Activated naive CD4-positive, alpha-beta T cell treated with anti-CD3 and anti-CD28 coated beads for 36 hours (primary cell): ENCODE data around the gene MFAP3L. TPM values are rescaled to one million over a fixed set of nuclear protein-coding genes. Genes with fewer than 3 reads are reported as not detected.

Source experiments
- CTCF ChIA-PET: fragments of 350-600 bp; sonication (Branson Sonifier 250); formaldehyde crosslinking; loops from one replicate; lab custom pipeline; 2021; ENCODE audit warnings: antibody characterized with exemption; lab: Charles Lee
- DNase-seq: peaks from one replicate; pipeline ENCODE4 v3.0.0-alpha.2; 2020
- H3K27ac Mint-ChIP-seq: one replicate; pipeline ENCODE4 v1.8.0; 2021; ENCODE audit warnings: mild to moderate bottlenecking, mixed read lengths
- H3K27me3 Mint-ChIP-seq: one replicate; pipeline ENCODE4 v1.8.0; 2021; ENCODE audit warnings: low read depth, mixed read lengths
- H3K36me3 Mint-ChIP-seq: one replicate; pipeline ENCODE4 v1.8.0; 2021; ENCODE audit warnings: low read depth, mixed read lengths
- H3K4me1 Mint-ChIP-seq: one replicate; pipeline ENCODE4 v1.8.0; 2021; ENCODE audit warnings: low read depth, mixed read lengths
- H3K4me3 Mint-ChIP-seq: one replicate; pipeline ENCODE4 v1.8.0; 2021; ENCODE audit warnings: mild to moderate bottlenecking, moderate library complexity, mixed read lengths
- H3K9me3 Mint-ChIP-seq: one replicate; pipeline ENCODE4 v1.8.0; 2021; ENCODE audit warnings: mixed read lengths
- intact Hi-C: fragments of 100-400 bp; cut with micrococcal nuclease; formaldehyde crosslinking; loops from one replicate; pipeline ENCODE4 v1.15.1; 2023
- total RNA-seq, 2 experiments: library from RNA; stranded (reverse); gene quantifications; one replicate each; pipeline ENCODE4 v1.2.3, GENCODE V29; 2021

The MFAP3L gene
- total RNA-seq, 2 experiments from 2014 or later, result 0.72 to 0.74 TPM

GRCh38 chr4:169975838-169976796 is 50.1 kb downstream of the MFAP3L start:
- CTCF ChIA-PET, result no interaction called here
- intact Hi-C loops, result no loop called here

GRCh38 chr4:169975131-169975837 is 50.9 kb downstream of the MFAP3L start:
- DNase-seq, result no peak
- no peak overlapping the region for H3K27ac Mint-ChIP-seq
- intact Hi-C loops, result no loop called here
- no peaks in the 10 kb centered on the region for H3K4me1 Mint-ChIP-seq
- peaks cover 22% of the 10 kb centered on the region for H3K27me3 Mint-ChIP-seq
- no peaks in the 10 kb centered on the region for H3K36me3 Mint-ChIP-seq
- no peak overlapping the region for H3K4me3 Mint-ChIP-seq
- CTCF ChIA-PET, result interaction anchor here (1.3 kb wide), 1 partner anchor 9 kb away, joined by 5 read pairs; no protein-coding TSS in a partner anchor
- H3K9me3 Mint-ChIP-seq, result no peaks in the 10 kb centered on the region

More at GRCh38 chr4:169975838-169976796, 50.1 kb downstream of the MFAP3L start:
- H3K27me3 Mint-ChIP-seq, result peaks cover 24% of the 10 kb centered on the region
- no peak for DNase-seq
- no peaks in the 10 kb centered on the region for H3K36me3 Mint-ChIP-seq
- no peak overlapping the region for H3K4me3 Mint-ChIP-seq
- no peaks in the 10 kb centered on the region for H3K9me3 Mint-ChIP-seq
- H3K4me1 Mint-ChIP-seq, result no peaks in the 10 kb centered on the region
- no peak overlapping the region for H3K27ac Mint-ChIP-seq

- H3K27ac Mint-ChIP-seq, result no peak overlapping the region
- CTCF ChIA-PET, result no interaction called here
- peaks cover 19% of the 10 kb centered on the region for H3K27me3 Mint-ChIP-seq
- DNase-seq, result no peak
- H3K4me3 Mint-ChIP-seq, result no peak overlapping the region
- no peaks in the 10 kb centered on the region for H3K9me3 Mint-ChIP-seq
- H3K36me3 Mint-ChIP-seq, result no peaks in the 10 kb centered on the region
- no peaks in the 10 kb centered on the region for H3K4me1 Mint-ChIP-seq
- intact Hi-C loops, result no loop called here
Observed at GRCh38 chr4:169971456-169972015, 54.7 kb downstream of the MFAP3L start.

GRCh38 chr4:169968999-169969398 is 57.2 kb downstream of the MFAP3L start:
- Mint-ChIP-seq H3K4me3 (no peak overlapping the region), H3K4me1 (no peaks in the 10 kb centered on the region), H3K36me3 (no peaks in the 10 kb centered on the region), H3K27ac (no peak overlapping the region), H3K27me3 (peaks cover 6% of the 10 kb centered on the region), H3K9me3 (no peaks in the 10 kb centered on the region)
- CTCF ChIA-PET, result no interaction called here
- no peak for DNase-seq
- intact Hi-C loops, result no loop called here

GRCh38 chr4:169963998-169964397 is 62.2 kb downstream of the MFAP3L start:
- CTCF ChIA-PET, result no interaction called here
- H3K4me3 Mint-ChIP-seq, result no peak overlapping the region

GRCh38 chr4:169959254-169959653 is 66.9 kb downstream of the MFAP3L start:
- Mint-ChIP-seq H3K27ac (no peak overlapping the region), H3K4me1 (no peaks in the 10 kb centered on the region), H3K27me3 (no peaks in the 10 kb centered on the region), H3K9me3 (no peaks in the 10 kb centered on the region), H3K4me3 (no peak overlapping the region), H3K36me3 (no peaks in the 10 kb centered on the region)
- no peak for DNase-seq
- CTCF ChIA-PET, result interaction anchor here (0.9 kb wide), 1 partner anchor 37 kb away, joined by 3 read pairs; no protein-coding TSS in a partner anchor
- intact Hi-C loops, result no loop called here

More at GRCh38 chr4:169963998-169964397, 62.2 kb downstream of the MFAP3L start:
- H3K9me3 Mint-ChIP-seq, result no peaks in the 10 kb centered on the region
- H3K27ac Mint-ChIP-seq, result no peak overlapping the region
- peaks cover 3% of the 10 kb centered on the region for H3K27me3 Mint-ChIP-seq
- intact Hi-C loops, result no loop called here
- no peaks in the 10 kb centered on the region for H3K36me3 Mint-ChIP-seq
- H3K4me1 Mint-ChIP-seq, result no peaks in the 10 kb centered on the region
- DNase-seq, result no peak

GRCh38 chr4:169958629-169959028 is 67.6 kb downstream of the MFAP3L start:
- no peak overlapping the region for H3K27ac Mint-ChIP-seq
- H3K27me3 Mint-ChIP-seq, result no peaks in the 10 kb centered on the region
- H3K9me3 Mint-ChIP-seq, result no peaks in the 10 kb centered on the region
- H3K4me1 Mint-ChIP-seq, result no peaks in the 10 kb centered on the region
- no peak for DNase-seq
- H3K4me3 Mint-ChIP-seq, result no peak overlapping the region
- no peaks in the 10 kb centered on the region for H3K36me3 Mint-ChIP-seq
- CTCF ChIA-PET, result no interaction called here
- intact Hi-C loops, result no loop called here

- DNase-seq, result no peak
- intact Hi-C loops, result no loop called here
- H3K36me3 Mint-ChIP-seq, result no peaks in the 10 kb centered on the region
- H3K27ac Mint-ChIP-seq, result no peak overlapping the region
- no peaks in the 10 kb centered on the region for H3K9me3 Mint-ChIP-seq
- H3K27me3 Mint-ChIP-seq, result no peaks in the 10 kb centered on the region
- CTCF ChIA-PET, result no interaction called here
- H3K4me1 Mint-ChIP-seq, result no peaks in the 10 kb centered on the region
- no peak overlapping the region for H3K4me3 Mint-ChIP-seq
Observed at GRCh38 chr4:169957785-169958184, 68.4 kb downstream of the MFAP3L start.

- intact Hi-C loops, result no loop called here
- Mint-ChIP-seq H3K4me1 (no peaks in the 10 kb centered on the region), H3K36me3 (no peaks in the 10 kb centered on the region), H3K27me3 (no peaks in the 10 kb centered on the region), H3K9me3 (no peaks in the 10 kb centered on the region), H3K4me3 (no peak overlapping the region), H3K27ac (no peak overlapping the region)
- CTCF ChIA-PET, result no interaction called here
- no peak for DNase-seq
Observed at GRCh38 chr4:169956091-169956843, 69.9 kb downstream of the MFAP3L start.

GRCh38 chr4:169955521-169955920 is 70.7 kb downstream of the MFAP3L start:
- no peaks in the 10 kb centered on the region for H3K4me1 Mint-ChIP-seq
- CTCF ChIA-PET, result no interaction called here
- H3K27ac Mint-ChIP-seq, result no peak overlapping the region
- H3K9me3 Mint-ChIP-seq, result no peaks in the 10 kb centered on the region
- H3K27me3 Mint-ChIP-seq, result no peaks in the 10 kb centered on the region
- no peak for DNase-seq
- intact Hi-C loops, result no loop called here
- no peaks in the 10 kb centered on the region for H3K36me3 Mint-ChIP-seq
- H3K4me3 Mint-ChIP-seq, result no peak overlapping the region

GRCh38 chr4:169952236-169953002 is 73.8 kb downstream of the MFAP3L start:
- DNase-seq, result no peak
- no peak overlapping the region for H3K4me3 Mint-ChIP-seq
- peaks cover 5% of the 10 kb centered on the region for H3K27me3 Mint-ChIP-seq
- H3K27ac Mint-ChIP-seq, result no peak overlapping the region
- CTCF ChIA-PET, result no interaction called here
- intact Hi-C loops, result no loop called here
- no peaks in the 10 kb centered on the region for H3K4me1 Mint-ChIP-seq
- no peaks in the 10 kb centered on the region for H3K9me3 Mint-ChIP-seq
- no peaks in the 10 kb centered on the region for H3K36me3 Mint-ChIP-seq
